Hematopoietic multipotent progenitor cell treated with erythropoietin and hydrocortisone succinate and interleukin-3 and kit ligand, for 15 days (in vitro differentiated cells): ENCODE results near the gene SSC4D.
"Not testable (repeated sequence)": the region's sequence is repeated elsewhere in the genome, so short reads cannot be mapped to it uniquely, and the experiment has no call there.

Experiments
- DNase-seq: peaks from one replicate; pipeline ENCODE4 v3.0.0-alpha.2; 2015; ENCODE audit warnings: low spot score

The SSC4D gene

GRCh38 chr7:76409537-76409936, at the start of gene SSC4D:
SSC4D (minus strand) TSS chr7:76409697; CDS start chr7:76404439, 5,258 bp downstream.
- no peak for DNase-seq

- DNase-seq: not testable (repeated sequence)
Observed at GRCh38 chr7:76458504-76458903, 49.0 kb upstream of the SSC4D start.

GRCh38 chr7:76457017-76457416, 47.5 kb upstream of the SSC4D start:
- not testable (repeated sequence) for DNase-seq

- not testable (repeated sequence) for DNase-seq
Observed at GRCh38 chr7:76445577-76446008, 36.1 kb upstream of the SSC4D start.

- not testable (repeated sequence) for DNase-seq
Observed at GRCh38 chr7:76443846-76444245, 34.3 kb upstream of the SSC4D start.

GRCh38 chr7:76442664-76443446, 33.4 kb upstream of the SSC4D start:
- DNase-seq: not testable (repeated sequence)

- DNase-seq: not testable (repeated sequence)
Observed at GRCh38 chr7:76441792-76442191, 32.3 kb upstream of the SSC4D start.

- DNase-seq: not testable (repeated sequence)
Observed at GRCh38 chr7:76440404-76440803, 30.9 kb upstream of the SSC4D start.

GRCh38 chr7:76439120-76439888, 29.8 kb upstream of the SSC4D start:
- DNase-seq: not testable (repeated sequence)

GRCh38 chr7:76437873-76438272, 28.4 kb upstream of the SSC4D start:
- DNase-seq: peak; percentile 45

- DNase-seq: no peak
Observed at GRCh38 chr7:76430836-76431235, 21.3 kb upstream of the SSC4D start.

GRCh38 chr7:76430211-76430610, 20.7 kb upstream of the SSC4D start:
- no peak for DNase-seq

GRCh38 chr7:76428868-76429805, 19.6 kb upstream of the SSC4D start:
- DNase-seq: no peak

GRCh38 chr7:76428149-76428823, 18.8 kb upstream of the SSC4D start:
- no peak for DNase-seq

GRCh38 chr7:76427635-76428034, 18.1 kb upstream of the SSC4D start:
- no peak for DNase-seq

- no peak for DNase-seq
Observed at GRCh38 chr7:76426246-76426645, 16.7 kb upstream of the SSC4D start.

- DNase-seq: not testable (repeated sequence)
Observed at GRCh38 chr7:76425558-76425957, 16.1 kb upstream of the SSC4D start.

GRCh38 chr7:76425156-76425555, 15.7 kb upstream of the SSC4D start:
- DNase-seq: no peak

- no peak for DNase-seq
Observed at GRCh38 chr7:76424413-76425111, 15.1 kb upstream of the SSC4D start, which contains the start of gene ZP3. ZP3 (plus strand) TSS chr7:76424950; CDS start chr7:76424965, 15 bp downstream.

GRCh38 chr7:76423666-76424412, 14.3 kb upstream of the SSC4D start:
- DNase-seq: no peak
